H1 (cell line): ENCODE data around the gene PTGFR. TPM values are rescaled to one million over a fixed set of nuclear protein-coding genes. Genes with fewer than 3 reads are reported as not detected.

ENCODE experiments used
- ATF2 ChIP-seq: IDR thresholded peaks from 2 replicates; pipeline ENCODE4 v1.6.1; 2012; ENCODE audit warnings: low read length, inconsistent platforms
- POLR2AphosphoS5 ChIP-seq: IDR thresholded peaks from 2 replicates; pipeline ENCODE4 v1.6.1; 2011; ENCODE audit warnings: low read depth, low read length
- polyA plus RNA-seq, 7 experiments: library from polyadenylated mRNA; depleted of rRNA in 3 of 7; stranded (reverse) in 5 of 7; unstranded in 2 of 7; fragments of >200 nt in 5 of 7; fragments of 200-250 nt in 2 of 7; gene quantifications; 1 replicate in 5 of 7; 2 replicates in 1 of 7; 4 replicates in 1 of 7; pipeline versions ENCODE4 v1.2.1 to v1.2.3, GENCODE V29; 2011 to 2013; ENCODE audit warnings: missing spikeins in 2 of 7, mixed read lengths in 2 of 7
- total RNA-seq: library from RNA; stranded (reverse); fragmentation: NEBNext Ultra II Directional; extraction: Animal tissue kit (Norgen Biotek cat#: 25700); gene quantifications from 2 replicates; pipeline ENCODE4 v1.2.1, GENCODE V29; 2021

PTGFR gene
- total and polyA plus RNA-seq, 2 of the 8 experiments (the other 6 are each of a cell fraction or from before 2014, with no cell fraction given): 0.02 TPM; not detected in 1

DNA sequence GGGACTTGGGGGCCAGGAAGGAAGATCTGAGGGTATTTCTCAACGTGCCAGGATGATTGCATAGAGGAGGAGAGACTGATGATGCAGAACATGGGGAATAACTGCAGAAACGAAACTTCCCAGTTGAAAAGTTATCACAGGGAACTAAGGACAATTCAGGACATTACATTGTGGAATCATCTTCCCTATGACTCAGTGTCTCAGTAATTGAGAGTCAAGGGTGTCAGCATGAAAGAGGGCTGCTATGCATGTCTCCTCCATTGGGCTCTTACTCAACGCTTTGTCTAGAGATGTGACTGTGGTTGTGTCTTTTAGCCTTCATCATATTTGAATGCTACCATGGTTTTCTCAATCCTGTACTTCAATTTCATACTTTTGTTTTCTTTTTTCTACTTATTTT, 48.9 kb upstream of the PTGFR start (continued):
- no peak for TF ChIP-seq ATF2
- TF ChIP-seq POLR2AphosphoS5: no peak
